GM18870 (cell line): ENCODE results near the gene FCAMR.

ENCODE experiments used
- ATAC-seq: cut with Tn5 transposase; IDR thresholded peaks from one replicate; pipeline ENCODE4 v1.9.1; 2021; ENCODE audit warnings: moderate library complexity; ENCODE audit not compliant: unreplicated experiment

Gene FCAMR

DNA sequence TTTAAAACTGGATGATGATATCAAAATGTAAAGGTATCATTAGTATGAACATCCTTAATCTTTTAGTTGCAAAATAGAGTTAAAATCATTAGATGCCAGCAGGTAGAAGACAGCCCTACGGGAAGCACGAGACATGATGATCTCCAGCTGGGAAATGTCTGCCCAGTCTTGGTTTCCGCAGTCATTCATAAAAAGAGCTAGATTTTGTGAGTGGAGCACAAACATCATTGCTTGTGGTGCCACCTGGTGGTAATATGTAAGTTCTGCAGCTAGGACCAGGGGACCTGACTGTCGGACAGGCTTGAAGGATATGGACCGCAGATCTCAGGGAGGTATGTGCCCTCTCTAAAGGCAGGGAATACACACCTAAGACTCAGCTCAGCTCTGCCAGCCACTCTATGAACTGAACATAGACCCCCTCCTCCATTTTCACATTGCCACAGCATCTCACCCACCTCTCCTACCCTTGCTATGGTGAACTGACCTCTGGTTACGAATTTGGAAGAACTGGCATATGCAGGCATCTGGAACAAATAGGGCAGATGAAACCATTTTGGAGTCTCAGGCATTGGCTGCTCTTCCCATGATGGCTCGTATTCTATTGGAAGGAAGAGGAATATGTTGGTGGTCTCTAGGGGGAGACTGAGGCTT, 57.7 kb downstream of the FCAMR start:
- peak; percentile 66 for ATAC-seq

DNA sequence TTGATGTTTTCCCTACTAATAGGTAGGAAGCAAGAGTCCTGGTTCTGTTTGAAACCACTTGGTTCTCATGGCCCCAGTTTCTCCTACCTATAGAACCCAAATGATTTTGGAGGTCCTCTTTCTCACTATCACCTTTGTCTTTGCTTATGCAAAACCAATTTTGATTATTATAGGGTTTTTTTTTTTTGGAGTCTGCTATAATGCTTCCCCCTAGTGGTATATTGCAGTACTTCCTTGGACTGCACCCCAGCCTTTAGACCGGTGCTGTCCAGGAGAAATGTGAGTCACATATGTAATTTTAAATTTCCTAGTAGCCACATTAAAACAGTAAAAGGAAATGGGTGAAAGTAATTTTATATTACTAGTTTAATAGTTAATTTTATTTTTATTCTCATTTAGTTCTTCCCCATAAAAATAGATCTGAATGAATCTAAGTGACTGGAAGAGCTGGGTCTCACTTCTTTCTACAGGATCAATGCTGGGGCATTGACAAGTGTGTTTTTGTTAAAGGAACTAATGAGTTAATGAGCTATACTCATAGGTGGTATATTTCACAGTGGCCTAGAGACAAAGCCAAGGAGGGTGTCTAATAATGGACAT, 59.1 kb downstream of the FCAMR start:
- no peak for ATAC-seq

DNA sequence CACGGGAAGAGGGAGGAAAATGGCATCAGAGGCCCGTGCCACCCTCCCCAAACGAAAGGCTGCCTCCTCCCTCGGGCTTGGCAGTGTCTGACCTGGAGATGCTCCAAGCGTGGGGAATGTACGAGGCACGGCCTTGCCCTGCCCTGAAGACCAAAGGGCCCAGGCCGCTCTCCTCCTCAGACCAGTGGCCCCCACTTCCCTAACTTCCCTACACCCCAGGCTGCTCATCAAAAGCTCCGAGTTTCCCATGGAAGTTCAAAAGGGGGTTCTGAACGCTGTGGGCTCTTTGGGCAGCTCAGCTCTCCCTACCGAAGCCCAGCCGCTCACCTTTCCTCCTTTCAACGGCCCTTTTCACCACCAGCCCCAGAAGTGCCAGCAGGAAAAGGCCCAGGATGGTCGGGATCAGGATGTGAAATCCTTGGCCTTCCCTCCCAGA, 60.4 kb downstream of the FCAMR start:
- ATAC-seq = no peak

DNA sequence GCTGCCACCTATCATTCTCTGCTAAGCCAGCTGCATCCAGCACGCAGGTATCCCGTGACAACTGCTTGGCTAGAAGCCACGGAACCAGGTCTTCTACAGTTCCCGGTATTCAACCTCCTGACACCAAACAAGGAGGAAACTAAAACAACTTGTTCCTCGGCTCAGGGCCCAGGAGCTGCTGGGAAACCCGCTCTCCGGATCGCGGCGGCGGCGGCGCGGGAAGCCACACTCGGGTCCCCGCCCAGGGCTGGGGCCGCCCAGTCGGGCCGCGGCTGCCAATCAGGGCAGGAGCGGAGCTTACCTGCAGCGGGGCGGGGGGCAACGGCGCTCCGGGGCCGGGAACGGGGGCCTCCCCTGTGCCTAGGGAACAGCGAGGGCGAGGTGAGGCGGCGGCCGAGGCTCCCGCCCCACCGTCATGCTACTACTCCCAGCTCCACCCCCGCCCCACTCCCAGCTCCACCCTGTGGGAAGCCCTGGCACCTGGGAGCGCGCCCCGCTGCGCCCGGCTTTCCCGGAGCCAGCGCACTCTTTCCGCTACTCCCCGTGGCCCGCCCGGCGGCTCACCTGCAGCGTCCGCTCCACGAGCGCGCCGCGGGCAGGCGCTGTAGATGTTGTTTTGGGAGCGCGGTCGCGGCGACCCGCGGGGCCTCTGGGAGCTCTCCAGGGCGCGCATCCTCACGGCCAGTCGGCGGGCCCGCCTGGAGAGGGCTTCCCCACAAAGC, 60.9 kb downstream of the FCAMR start:
- ATAC-seq = no peak

DNA sequence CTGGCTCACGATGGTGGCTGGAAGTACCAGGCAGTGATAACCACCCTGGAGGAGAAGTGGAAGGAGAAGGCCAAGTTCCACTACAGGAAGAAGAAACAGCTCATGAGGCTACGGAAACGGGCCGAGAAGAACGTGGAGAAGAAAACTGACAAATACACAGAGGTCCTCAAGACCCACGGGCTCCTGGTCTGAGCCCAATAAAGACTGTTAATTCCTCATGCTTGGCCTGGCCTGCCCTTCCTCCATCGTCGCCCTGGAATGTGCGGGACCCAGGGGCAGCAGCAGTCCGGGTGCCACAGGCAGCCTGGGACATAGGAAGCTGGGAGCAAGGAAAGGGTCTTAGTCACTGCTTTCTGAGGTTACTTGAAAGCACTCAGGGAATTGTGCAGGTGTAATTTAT, 62.2 kb downstream of the FCAMR start:
- ATAC-seq = no peak
